SK-N-SH treated with all-trans-retinoic acid at 6 μM for 48 hours (cell line): Measurements from ENCODE around the gene MAP3K12.

Experiments used
- ATAC-seq: fragments of 200-7000 bp; cut with Tn5 transposase; 3 replicates; pipeline ENCODE4 v1.9.1; 2020; ENCODE audit warnings: mild to moderate bottlenecking, moderate library complexity
- ARNTL ChIP-seq: fragments of 450-650 bp; formaldehyde crosslinking; IDR thresholded peaks from 2 replicates; pipeline ENCODE4 v1.5.0; 2020; ENCODE audit warnings: low read depth, mild to moderate bottlenecking, moderate library complexity, borderline replicate concordance
- BACH2 ChIP-seq: fragments of 250-450 bp; sonication (Bioruptor Pico); IDR thresholded peaks from 2 replicates; pipeline ENCODE4 v1.9.0; 2021; ENCODE audit warnings: mild to moderate bottlenecking, borderline replicate concordance
- CSDC2 ChIP-seq: fragments of 250-450 bp; sonication (Bioruptor Pico); IDR thresholded peaks from 2 replicates; pipeline ENCODE4 v1.5.0; 2020; ENCODE audit warnings: mild to moderate bottlenecking, moderate library complexity
- ESRRG ChIP-seq: fragments of 250-450 bp; sonication (Bioruptor Pico); IDR thresholded peaks from 2 replicates; pipeline ENCODE4 v1.6.1; 2021; ENCODE audit warnings: mild to moderate bottlenecking
- GLIS3 ChIP-seq: fragments of 250-450 bp; sonication (Bioruptor Pico); IDR thresholded peaks from 2 replicates; pipeline ENCODE4 v1.5.0; 2020; ENCODE audit warnings: mild to moderate bottlenecking, moderate library complexity
- OSR1 ChIP-seq: fragments of 250-450 bp; sonication (Bioruptor Pico); IDR thresholded peaks from 2 replicates; pipeline ENCODE4 v1.8.0; 2022; ENCODE audit warnings: moderate library complexity, mild to moderate bottlenecking, inconsistent platforms
- PPARA ChIP-seq: fragments of 250-450 bp; sonication (Bioruptor Pico); IDR thresholded peaks from 2 replicates; pipeline ENCODE4 v1.5.0; 2020; ENCODE audit warnings: mild to moderate bottlenecking, borderline replicate concordance
- RARB ChIP-seq: fragments of 250-450 bp; sonication (Bioruptor Pico); IDR thresholded peaks from 2 replicates; pipeline ENCODE4 v1.8.0; 2021; ENCODE audit warnings: mild to moderate bottlenecking, moderate library complexity
- SNAI2 ChIP-seq: fragments of 250-450 bp; sonication (Bioruptor Pico); IDR thresholded peaks from 2 replicates; pipeline ENCODE4 v1.5.0; 2020; ENCODE audit warnings: mild to moderate bottlenecking, moderate library complexity
- TCF4 ChIP-seq: fragments of 250-450 bp; sonication (Bioruptor Pico); IDR thresholded peaks from 2 replicates; pipeline ENCODE4 v1.8.0; 2021; ENCODE audit warnings: mild to moderate bottlenecking, moderate library complexity, borderline replicate concordance
- TOX ChIP-seq: fragments of 250-450 bp; sonication (Bioruptor Pico); IDR thresholded peaks from 2 replicates; pipeline ENCODE4 v1.8.0; 2021; ENCODE audit warnings: mild to moderate bottlenecking, moderate library complexity, borderline replicate concordance
- ZC3H10 ChIP-seq: fragments of 250-450 bp; sonication (Bioruptor Pico); IDR thresholded peaks from 2 replicates; pipeline ENCODE4 v1.5.1; 2021; ENCODE audit warnings: mild to moderate bottlenecking, moderate library complexity
- ZFP3 ChIP-seq: fragments of 250-450 bp; sonication (Bioruptor Pico); IDR thresholded peaks from 2 replicates; pipeline ENCODE4 v1.5.0; 2020; ENCODE audit warnings: mild to moderate bottlenecking, moderate library complexity
- ZNF565 ChIP-seq: fragments of 450-650 bp; formaldehyde crosslinking; conservative IDR thresholded peaks from 2 replicates; pipeline ENCODE4 v1.5.0; 2020; ENCODE audit warnings: low read depth, mild to moderate bottlenecking, moderate library complexity
- ZNF70 ChIP-seq: fragments of 450-650 bp; formaldehyde crosslinking; IDR thresholded peaks from 2 replicates; pipeline ENCODE4 v1.5.0; 2020; ENCODE audit warnings: mild to moderate bottlenecking, moderate library complexity
- ZNF8 ChIP-seq: fragments of 450-650 bp; formaldehyde crosslinking; IDR thresholded peaks from 2 replicates; pipeline ENCODE4 v1.5.0; 2020; ENCODE audit warnings: mild to moderate bottlenecking, moderate library complexity
- TF ChIP-seq, protein P1 (sequence below): fragments of 250-450 bp; sonication (Bioruptor Pico); IDR thresholded peaks from 2 replicates; pipeline ENCODE4 v1.8.0; 2021; ENCODE audit warnings: low read depth, mild to moderate bottlenecking, moderate library complexity, borderline replicate concordance
- TF ChIP-seq, protein P2 (sequence below): fragments of 250-450 bp; sonication (Bioruptor Pico); IDR thresholded peaks from 2 replicates; pipeline ENCODE4 v1.5.1; 2020; ENCODE audit warnings: low read depth, mild to moderate bottlenecking, moderate library complexity
- TF ChIP-seq, protein P3 (sequence below): fragments of 250-450 bp; sonication (Bioruptor Pico); IDR thresholded peaks from 2 replicates; pipeline ENCODE4 v1.5.0; 2020; ENCODE audit warnings: mild to moderate bottlenecking, moderate library complexity
- TF ChIP-seq, protein P4 (sequence below): fragments of 250-450 bp; sonication (Bioruptor Pico); IDR thresholded peaks from 2 replicates; pipeline ENCODE4 v1.5.1; 2021; ENCODE audit warnings: mild to moderate bottlenecking, moderate library complexity

Gene MAP3K12

DNA sequence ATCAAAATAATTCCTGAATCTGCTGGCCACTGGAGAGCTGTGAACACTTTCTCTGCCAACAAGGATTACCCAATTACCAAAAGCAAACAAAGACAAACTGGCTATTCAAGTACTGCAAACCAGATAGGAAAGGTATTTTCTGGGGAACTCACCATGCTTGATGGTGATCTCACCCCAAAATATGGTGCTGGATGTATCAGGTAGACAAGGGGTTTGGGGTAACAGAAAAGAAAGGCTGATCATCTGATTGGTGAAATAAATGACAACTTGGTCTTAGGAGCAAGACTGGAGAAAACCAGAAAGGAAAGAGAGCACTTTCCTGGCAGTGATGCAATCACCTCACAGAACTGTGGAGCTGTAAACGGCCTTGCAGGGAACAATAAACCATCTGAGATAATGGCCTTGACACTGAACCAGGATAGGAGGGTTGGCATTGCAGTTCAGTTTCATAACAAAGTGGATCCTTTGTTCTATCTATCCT, 39.0 kb upstream of the MAP3K12 start:
- ATAC-seq = no peak
- TF ChIP-seq, protein P1, sequence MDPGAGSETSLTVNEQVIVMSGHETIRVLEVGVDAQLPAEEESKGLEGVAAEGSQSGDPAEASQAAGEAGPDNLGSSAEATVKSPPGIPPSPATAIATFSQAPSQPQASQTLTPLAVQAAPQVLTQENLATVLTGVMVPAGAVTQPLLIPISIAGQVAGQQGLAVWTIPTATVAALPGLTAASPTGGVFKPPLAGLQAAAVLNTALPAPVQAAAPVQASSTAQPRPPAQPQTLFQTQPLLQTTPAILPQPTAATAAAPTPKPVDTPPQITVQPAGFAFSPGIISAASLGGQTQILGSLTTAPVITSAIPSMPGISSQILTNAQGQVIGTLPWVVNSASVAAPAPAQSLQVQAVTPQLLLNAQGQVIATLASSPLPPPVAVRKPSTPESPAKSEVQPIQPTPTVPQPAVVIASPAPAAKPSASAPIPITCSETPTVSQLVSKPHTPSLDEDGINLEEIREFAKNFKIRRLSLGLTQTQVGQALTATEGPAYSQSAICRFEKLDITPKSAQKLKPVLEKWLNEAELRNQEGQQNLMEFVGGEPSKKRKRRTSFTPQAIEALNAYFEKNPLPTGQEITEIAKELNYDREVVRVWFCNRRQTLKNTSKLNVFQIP (CRISPR knock-in tag) = no peak
- TF ChIP-seq ZNF8 = no peak
- no peak for TF ChIP-seq ZNF565 (CRISPR knock-in tag)
- TF ChIP-seq SNAI2 (CRISPR knock-in tag) = no peak

DNA sequence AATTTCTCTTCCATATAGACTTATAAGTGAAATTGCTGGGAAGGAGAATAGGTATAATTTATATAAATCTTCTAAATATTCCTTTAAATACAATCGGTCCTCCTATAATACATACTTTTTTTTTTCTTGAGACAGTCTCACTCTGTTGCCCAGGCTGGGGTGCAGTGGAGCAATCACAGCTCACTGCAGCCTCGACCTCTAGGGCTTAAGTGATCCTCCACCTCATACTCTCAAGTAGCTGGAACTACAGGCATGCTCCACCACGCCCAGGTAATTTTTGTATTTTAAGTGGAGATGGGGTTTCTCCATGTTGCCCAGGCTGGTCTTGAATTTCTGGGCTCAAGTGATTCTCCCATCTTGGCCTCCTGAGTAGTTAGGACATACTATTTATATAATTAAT, 37.7 kb upstream of the MAP3K12 start:
- ATAC-seq = no peak
- TF ChIP-seq PPARA (CRISPR knock-in tag) = no peak
- no peak for TF ChIP-seq SNAI2 (CRISPR knock-in tag)
- TF ChIP-seq, protein P2, sequence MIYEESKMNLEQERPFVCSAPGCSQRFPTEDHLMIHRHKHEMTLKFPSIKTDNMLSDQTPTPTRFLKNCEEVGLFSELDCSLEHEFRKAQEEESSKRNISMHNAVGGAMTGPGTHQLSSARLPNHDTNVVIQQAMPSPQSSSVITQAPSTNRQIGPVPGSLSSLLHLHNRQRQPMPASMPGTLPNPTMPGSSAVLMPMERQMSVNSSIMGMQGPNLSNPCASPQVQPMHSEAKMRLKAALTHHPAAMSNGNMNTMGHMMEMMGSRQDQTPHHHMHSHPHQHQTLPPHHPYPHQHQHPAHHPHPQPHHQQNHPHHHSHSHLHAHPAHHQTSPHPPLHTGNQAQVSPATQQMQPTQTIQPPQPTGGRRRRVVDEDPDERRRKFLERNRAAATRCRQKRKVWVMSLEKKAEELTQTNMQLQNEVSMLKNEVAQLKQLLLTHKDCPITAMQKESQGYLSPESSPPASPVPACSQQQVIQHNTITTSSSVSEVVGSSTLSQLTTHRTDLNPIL (CRISPR knock-in tag) = no peak
- no peak for TF ChIP-seq ZNF70
- TF ChIP-seq ZNF565 (CRISPR knock-in tag) = no peak
- no peak for TF ChIP-seq ARNTL (CRISPR knock-in tag)
- TF ChIP-seq ESRRG (CRISPR knock-in tag) = no peak
- TF ChIP-seq, protein P3, sequence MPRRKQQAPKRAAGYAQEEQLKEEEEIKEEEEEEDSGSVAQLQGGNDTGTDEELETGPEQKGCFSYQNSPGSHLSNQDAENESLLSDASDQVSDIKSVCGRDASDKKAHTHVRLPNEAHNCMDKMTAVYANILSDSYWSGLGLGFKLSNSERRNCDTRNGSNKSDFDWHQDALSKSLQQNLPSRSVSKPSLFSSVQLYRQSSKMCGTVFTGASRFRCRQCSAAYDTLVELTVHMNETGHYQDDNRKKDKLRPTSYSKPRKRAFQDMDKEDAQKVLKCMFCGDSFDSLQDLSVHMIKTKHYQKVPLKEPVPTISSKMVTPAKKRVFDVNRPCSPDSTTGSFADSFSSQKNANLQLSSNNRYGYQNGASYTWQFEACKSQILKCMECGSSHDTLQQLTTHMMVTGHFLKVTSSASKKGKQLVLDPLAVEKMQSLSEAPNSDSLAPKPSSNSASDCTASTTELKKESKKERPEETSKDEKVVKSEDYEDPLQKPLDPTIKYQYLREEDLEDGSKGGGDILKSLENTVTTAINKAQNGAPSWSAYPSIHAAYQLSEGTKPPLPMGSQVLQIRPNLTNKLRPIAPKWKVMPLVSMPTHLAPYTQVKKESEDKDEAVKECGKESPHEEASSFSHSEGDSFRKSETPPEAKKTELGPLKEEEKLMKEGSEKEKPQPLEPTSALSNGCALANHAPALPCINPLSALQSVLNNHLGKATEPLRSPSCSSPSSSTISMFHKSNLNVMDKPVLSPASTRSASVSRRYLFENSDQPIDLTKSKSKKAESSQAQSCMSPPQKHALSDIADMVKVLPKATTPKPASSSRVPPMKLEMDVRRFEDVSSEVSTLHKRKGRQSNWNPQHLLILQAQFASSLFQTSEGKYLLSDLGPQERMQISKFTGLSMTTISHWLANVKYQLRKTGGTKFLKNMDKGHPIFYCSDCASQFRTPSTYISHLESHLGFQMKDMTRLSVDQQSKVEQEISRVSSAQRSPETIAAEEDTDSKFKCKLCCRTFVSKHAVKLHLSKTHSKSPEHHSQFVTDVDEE (CRISPR knock-in tag) = no peak
- no peak for TF ChIP-seq ZC3H10
- TF ChIP-seq RARB (CRISPR knock-in tag) = no peak
- TF ChIP-seq GLIS3 (CRISPR knock-in tag) = no peak
- no peak for TF ChIP-seq ZFP3
- TF ChIP-seq, all 23 proteins: peak for 0

DNA sequence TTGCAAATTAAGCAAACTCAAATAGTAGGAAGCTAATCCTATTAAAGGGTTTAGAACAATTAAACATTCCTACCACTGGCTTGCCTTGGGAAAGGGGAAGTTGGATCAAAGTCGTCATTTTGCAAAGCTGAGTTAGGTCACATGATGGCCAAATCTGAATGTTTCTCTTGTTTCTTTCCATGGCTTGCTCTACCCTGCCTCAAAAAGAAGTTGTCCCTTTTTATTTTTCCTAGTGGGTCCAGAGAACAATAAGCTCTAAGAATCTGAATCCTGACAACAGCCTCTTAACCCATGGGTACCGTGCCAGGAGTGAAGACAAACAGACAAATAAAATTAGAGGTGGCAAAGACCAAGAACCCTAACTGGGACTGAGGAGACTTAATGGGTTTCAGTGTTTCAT, 34.2 kb upstream of the MAP3K12 start:
- TF ChIP-seq CSDC2 (no peak), PPARA (CRISPR knock-in tag) (no peak), ZNF565 (CRISPR knock-in tag) (no peak), TOX (CRISPR knock-in tag) (no peak), ZNF8 (no peak), BACH2 (CRISPR knock-in tag) (no peak), ARNTL (CRISPR knock-in tag) (no peak), RARB (CRISPR knock-in tag) (no peak), ZNF70 (no peak), TCF4 (CRISPR knock-in tag) (no peak), OSR1 (no peak), SNAI2 (CRISPR knock-in tag) (no peak)
- TF ChIP-seq, protein P3 (CRISPR knock-in tag) = no peak
- TF ChIP-seq, protein P4, sequence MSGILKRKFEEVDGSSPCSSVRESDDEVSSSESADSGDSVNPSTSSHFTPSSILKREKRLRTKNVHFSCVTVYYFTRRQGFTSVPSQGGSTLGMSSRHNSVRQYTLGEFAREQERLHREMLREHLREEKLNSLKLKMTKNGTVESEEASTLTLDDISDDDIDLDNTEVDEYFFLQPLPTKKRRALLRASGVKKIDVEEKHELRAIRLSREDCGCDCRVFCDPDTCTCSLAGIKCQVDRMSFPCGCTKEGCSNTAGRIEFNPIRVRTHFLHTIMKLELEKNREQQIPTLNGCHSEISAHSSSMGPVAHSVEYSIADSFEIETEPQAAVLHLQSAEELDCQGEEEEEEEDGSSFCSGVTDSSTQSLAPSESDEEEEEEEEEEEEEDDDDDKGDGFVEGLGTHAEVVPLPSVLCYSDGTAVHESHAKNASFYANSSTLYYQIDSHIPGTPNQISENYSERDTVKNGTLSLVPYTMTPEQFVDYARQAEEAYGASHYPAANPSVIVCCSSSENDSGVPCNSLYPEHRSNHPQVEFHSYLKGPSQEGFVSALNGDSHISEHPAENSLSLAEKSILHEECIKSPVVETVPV (CRISPR knock-in tag) = no peak

More for the DNA sequence above, 34.2 kb upstream of the MAP3K12 start:
- ATAC-seq = no peak
